ENCODE data around the gene STXBP4.
A peak's percentile ranks its signal among the peaks of the same experiment; 100 is the strongest.

Gene STXBP4

DNA sequence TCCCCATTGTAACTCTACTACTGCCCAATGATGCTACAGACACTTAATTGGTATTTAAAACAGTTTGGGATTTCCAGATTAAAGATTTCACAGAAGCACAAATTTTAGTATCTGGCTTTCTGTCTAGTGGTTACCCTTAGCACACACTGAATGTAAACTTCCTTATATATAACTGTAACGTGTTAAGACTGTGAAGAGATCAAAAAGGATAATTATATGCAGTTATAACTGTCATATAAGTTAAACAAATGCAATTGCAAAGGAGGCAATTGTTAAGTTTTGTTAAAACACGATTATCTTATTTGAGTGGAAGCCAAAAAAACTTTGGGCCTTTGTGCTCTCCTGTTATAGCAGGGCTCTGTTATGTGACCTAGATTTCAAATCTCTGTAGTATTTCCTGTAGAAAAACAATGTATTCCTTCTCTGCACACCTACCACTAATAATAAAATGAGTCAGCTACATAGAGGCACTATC is 147.9 kb downstream of the STXBP4 start:
- no peak for DNase-seq (ENCODE audit: low read depth)

DNA sequence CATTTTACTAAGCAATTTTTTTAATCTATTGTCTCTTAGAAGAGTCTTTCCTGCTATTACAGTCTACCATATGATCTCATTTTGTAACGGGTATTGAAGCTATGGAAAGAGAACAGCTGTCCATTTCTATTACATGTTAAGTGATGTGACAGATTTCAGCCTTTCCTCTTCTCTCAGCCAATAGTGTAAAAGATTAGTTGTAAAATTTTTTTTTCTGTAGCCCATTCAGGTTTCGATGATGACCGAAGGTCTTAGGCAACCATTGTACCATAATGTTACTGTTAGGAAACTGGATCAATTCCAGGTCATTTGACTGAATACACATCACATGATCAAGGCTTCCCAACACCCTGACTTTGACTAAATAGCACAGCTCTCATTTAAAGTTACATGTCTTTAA is 148.6 kb downstream of the STXBP4 start:
- peak; percentile 2 for DNase-seq (ENCODE audit: low read depth)

DNA sequence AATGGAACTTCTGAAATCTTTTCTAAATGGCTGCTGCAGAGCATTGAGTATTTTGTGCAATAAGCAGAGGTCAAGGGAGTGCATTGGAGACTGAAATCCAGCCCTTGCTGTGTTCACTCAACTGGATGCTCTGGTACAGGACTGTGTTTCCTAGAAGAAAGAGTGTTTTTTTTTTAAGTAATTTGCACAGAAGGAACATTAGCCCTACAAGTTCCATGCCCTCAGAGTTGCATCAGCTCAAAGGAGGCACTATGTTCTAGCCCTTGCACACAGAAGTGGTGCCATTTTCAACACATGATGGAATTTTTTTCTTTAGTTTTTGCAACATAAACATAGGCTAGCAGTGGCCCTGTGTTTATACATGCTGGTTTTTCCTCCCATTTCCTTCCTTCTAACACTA is 152.1 kb downstream of the STXBP4 start:
- no peak for DNase-seq (ENCODE audit: low read depth)

DNA sequence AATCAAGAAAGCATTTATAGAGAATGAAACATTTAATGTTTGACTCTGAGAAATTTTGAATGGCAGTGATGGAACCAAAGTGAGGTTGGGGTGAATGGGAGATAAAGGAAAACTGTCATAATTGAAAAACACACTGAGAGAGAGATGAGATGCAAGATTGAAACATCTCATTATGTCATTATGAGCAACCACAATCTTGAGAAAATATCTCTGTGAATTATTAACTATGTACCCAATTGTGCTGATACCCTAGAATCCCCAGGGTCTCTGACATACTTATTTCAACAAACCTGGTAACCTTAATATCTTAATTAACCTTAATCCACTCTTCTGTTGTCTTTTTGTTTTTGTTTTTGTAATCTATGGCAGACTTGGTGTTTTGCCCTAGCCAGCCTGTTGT is 152.7 kb downstream of the STXBP4 start:
- no peak for DNase-seq (ENCODE audit: low read depth)

DNA sequence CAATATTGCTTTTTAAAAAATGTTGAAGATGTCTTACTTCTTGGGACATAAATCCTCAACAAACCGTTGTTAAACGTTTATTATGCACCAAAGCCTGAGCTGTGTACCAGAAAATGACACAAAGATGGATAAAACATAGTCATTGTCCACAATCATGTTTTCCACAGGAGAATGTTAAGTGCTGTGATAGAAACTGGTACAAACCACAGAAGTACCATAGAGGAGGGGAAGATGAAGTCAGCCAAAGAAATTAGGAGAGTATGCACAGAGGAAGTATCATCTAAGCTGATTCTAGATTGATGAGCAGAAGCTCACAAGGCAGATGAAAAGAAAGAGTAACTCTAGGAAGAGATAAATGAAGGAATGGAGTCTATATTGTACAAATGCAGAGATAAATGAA is 153.5 kb downstream of the STXBP4 start:
- DNase-seq (ENCODE audit: low read depth) = no peak

DNA sequence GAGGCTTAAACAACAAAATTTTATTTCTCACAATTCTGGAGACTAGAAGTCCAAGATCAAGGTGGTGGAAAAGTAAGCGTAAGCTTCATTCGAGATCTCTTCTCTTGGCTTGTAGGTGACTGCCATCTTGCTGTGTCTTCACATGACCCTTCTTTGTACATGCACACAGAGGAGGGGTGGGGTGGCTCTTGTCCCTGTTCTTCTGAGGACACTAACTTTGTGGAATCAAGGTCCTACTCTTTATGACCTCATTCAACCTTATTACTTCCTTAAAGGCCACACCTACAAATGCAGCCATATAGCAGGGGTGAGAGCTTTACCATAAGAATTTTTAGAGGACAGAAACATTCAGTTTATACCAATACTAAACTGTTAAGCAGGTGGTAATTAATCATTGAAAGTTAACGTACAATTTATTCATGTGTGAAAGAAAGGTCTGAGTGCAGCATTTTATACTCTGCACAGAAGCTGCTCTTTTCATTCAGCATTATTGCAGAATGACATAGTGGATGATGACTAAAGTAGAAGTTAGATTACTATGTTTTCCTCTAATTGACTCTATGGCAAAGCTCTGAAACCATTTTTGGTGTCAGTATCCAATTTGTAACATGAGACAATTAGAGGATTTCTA is 156.3 kb downstream of the STXBP4 start:
- DNase-seq (ENCODE audit: low read depth) = no peak

DNA sequence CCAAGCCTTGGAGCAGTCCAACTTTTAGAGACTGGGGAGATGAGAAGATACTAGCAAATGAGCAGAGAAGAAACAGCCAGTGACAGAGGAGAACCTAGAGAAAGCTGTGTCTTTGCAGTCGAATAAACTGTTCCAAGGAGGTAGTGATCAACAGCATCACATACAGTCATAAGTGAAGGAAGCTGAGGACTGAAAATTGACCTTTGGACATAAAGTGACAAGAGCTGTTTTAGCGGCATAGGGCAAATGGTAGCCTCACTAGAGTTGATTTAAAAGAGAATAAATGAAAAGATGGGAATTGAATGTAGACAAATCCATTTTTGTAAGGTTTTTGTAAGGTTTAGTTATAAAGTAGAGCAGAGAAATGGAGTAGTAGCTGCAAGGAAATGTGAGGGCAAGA is 165.0 kb downstream of the STXBP4 start:
- DNase-seq (ENCODE audit: low read depth) = no peak

DNA sequence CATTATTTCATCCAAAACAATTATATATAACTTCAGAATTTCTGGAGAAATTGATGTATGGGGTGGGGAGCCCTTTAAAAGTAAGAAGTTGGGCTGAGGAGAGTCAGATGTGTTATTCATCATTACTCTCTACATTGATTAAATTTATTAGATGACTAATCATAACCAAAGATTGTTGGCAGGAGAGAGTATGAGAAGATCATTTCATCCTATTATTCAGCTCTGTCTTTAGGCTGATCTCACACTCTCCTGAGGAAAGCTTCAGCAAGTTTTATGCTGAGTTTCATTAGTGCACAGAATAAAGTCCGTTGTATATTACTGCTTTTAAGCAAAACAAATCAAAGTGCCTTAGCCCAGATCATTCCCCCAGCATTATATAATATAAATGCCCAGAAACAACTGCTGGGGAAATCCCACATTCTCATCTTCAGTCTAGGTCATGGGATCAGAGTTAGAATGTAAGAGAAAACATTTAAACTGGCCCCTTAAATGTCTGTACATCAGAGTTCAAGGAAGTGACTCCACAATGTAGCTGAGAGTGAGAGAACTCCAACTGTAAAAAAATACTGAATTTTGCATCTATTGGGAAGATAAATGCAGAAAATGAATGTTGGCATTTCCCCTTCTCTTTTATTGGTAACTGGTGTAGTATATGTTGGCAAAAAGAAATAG is 166.1 kb downstream of the STXBP4 start:
- no peak for DNase-seq (ENCODE audit: low read depth)

DNA sequence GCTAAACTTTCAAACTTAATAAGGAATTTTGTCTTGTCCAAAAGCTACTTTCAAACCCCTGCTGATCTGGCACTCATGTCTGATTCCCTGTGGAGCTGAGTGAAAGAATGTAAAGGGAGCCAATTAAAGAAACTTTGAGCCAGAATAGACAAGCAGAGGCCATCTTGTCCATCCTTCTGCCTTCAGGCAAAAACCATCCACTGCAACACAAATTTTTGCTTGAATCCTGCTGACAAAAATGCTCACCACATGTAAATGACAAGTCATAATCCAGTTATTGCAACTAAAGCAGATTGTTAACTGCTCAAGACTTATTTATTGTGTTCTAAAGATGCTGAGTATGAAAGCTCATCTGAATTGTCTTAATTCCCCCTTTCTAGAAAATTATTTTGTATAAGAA is 172.2 kb downstream of the STXBP4 start:
- no peak for DNase-seq (ENCODE audit: low read depth)

DNA sequence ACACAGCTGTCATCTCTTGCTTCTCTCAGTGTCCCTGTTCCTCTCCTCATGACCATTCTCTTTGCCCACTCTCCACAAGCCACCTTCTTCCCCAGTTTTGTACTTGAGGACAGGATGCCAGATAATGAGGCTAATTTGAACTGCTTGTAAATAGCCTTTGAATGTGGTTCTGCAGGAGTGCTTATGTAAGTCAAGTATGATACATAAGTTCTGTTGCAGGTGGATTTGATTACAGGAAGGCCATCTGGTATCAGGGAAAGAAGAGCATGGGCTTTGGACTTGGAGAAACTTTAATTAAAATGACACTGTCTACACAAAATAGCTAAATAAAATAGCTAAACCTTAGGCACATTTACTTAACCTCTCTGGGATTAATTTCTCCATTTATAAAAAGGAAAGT is 176.0 kb downstream of the STXBP4 start:
- DNase-seq (ENCODE audit: low read depth) = no peak

DNA sequence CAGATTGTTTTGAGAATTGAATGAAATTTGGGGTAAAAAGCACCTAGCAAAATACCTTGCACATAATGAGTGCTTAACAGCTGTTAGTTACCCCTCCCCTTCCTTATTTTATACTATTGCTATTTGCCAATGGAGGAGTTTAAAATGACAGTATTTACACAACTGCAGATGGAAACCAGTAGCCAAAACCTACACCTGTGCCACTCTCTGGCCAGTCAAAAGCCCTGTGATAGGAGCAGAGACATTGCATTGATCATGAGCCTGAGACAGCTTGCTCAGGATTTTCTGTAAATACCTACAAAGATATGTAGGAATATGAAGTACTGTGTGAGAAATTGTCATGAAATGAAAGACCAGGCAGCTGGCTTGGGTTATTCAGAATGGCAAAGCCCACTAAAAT is 180.9 kb downstream of the STXBP4 start:
- no peak for DNase-seq (ENCODE audit: low read depth)

DNA sequence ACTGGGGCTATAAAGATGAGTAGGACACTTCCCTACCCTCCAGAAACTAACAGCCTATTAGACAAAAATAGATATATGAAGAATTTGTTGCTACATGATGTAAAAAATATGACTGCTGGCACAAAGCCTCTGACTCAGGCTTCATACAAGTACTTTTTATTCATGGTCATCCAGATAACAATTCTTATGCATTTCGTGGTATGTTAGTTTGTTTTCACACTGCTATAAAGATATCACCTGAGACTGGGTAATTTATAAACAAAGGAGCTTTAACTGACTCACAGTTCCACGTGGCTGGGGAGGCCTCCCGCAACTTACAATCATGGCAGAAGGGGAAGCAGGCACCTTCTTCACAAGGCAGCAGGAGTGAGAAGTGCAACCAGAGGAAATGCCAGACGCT is 183.7 kb downstream of the STXBP4 start:
- DNase-seq (ENCODE audit: low read depth) = peak; percentile 78

DNA sequence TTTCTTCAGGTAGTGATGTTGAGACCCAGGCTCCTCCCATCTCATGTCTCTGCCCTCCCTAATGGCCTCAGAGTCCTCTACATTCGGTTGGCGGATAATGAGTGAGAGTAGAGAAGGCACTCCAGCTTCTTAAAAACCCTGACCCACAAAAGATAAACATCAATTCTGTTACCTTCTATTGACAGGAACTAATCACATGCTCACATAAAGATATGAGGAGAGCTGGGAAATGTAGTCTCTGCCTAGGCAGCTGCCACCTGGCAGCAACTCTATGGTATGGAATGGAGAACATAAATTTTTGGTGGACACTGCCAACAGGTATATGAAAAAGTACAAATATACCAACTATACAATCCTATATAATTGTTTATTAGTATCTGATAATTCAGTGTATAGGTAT is 185.5 kb downstream of the STXBP4 start:
- no peak for DNase-seq (ENCODE audit: low read depth)

DNA sequence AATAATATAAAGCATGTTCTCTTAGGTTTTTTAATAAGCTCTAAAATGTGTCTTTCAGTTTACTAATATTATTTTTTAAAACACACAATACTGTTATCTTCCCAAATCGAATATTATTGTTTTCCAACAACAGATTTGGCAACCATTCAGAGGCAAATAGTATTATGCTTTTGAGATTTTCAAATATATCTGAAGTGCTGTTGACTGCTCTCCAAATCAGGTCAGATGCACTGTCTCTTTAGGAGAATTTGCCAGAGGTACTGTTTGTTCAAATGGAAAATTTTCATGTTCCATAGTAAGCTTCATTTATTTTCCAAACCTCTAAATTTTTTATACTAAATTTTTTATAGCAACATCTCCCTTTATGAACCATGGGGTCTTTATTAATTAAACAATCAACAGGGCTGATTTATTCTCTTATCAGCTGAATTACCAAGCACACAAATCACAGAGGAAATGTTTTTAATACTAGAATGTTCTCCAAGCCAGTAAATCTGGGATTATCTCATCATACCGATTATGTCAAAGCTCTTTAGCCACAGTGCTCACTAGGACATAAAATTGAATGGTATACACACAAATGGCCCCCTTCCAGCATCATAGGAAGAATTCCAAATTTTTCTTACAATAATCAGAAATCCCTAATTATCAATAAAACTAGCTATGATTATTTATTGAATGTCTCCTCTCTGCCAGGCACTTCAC is 187.4 kb downstream of the STXBP4 start:
- no peak for DNase-seq (ENCODE audit: low read depth)

DNA sequence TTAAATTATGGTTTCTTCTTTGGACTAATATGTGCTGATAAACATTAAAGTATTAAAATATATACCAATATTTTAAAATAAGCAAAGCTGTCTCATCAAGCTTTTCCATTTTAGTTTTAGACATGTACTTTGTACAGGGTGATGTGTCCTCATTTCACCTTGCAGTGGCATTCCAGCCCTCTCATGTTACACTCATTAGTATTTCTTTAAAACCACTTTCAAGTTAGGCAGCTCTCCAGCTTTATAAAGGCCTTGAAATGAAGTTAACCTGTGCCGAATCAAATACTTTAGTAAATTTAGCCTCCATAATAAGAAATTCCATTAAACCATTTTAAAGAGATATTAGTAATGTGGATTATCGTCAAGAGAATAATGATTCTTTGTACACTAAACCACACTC is 188.6 kb downstream of the STXBP4 start:
- peak; percentile 44 for DNase-seq (ENCODE audit: low read depth)

DNA sequence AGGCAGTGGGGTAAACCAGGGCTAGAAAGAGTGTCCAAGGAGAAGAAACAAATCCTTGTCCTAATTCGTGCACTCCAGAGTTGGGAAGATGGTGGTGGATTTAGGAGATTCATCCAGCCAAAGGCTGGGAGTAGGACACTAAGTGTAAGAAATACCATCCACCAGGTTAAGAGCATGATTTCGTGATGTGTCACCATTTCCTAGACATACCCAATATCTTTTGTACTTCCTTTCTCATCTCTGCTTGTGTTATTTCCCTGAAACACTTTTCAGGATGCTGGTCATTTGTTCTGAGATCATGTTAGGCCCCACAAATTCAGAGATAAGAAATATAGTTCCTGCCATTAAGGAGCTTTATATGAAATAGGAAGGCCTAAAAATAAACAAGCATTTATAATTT is 189.9 kb downstream of the STXBP4 start:
- no peak for DNase-seq (ENCODE audit: low read depth)

DNA sequence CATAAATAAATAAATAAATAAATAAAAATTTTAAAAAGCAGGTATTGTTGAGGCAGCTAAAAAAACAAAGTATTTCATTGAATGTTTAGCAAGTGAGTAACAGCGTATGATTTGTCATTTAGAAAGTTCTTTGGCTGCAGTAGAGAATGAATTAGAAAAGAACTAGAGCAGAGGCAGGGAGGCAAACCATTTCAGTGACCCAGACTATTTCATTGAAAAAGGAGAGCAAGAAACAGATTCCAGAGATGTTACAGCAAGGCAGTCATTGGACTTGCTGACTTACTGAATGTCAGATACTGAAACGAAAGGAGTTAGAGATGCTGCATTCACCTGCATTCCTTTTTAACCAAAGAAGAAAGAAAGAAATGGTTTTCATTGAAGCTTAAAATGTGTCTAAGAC is 190.7 kb downstream of the STXBP4 start:
- peak; percentile 20 for DNase-seq (ENCODE audit: low read depth)

DNA sequence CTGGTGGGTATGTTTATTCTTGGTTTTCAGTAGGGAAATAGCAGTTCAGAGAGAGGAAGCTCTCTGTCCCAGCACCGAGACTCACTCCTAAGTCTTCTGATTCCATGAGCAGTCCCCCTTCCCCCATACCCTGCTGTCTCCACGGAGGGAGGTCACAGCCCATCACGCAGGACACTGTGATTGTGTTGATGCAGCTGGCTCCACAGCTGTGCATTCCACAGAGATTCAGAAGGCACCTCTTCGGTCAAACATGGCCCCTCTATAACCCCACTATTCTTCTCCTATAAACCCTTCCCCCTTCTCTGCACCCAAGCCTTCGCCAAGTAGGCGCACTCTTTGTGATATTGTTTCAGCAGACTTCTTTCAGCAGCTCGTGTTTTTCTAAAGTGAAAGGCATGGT is 191.9 kb downstream of the STXBP4 start:
- DNase-seq (ENCODE audit: low read depth) = no peak

DNA sequence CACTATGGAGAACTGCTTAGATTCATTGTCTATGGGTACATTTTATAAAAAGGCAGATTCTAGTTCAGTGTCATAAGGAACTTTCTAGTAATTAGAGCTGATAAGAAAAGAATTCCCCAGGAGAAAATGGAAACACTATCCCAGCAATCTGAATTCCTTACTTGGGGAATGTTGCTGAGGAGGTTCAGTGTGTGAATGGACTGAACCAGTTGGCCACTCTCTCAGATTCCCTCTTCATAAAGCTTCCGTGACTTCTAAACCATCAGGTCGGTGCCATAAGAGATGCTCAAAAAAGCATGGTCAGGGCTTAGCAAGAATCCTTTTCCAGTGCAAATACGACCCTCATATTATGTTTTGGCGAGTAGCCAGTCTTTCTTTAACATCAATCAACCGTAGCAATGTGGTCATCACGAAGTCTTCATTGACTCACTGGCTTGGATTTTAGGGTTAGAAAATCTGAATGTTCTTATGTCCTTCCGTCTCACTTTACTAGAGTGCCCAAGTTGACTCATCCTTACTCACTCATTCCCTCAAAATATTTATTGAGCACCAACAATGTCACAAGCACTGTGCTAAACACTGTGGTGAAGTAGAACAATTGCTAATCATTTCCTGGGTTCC is 193.5 kb downstream of the STXBP4 start:
- DNase-seq (ENCODE audit: low read depth) = peak; percentile 87

DNA sequence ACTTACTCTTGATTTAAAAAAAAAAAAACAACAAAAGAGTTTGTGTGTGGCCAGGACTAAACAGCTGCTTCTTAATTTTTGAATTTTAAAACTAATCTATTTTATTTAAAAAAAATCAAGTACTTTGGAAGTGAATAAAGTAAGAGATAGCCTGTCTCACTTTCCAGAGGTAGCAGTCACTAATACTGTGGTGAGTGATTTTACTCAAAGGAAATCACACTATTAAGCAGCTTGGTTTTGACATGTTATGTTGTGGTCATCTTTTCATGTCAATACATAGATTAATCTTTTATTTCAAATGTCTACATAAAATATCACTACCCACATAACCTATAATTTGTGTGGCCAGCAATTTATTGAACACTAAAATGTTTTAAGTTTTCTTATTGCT is 194.0 kb downstream of the STXBP4 start:
- no peak for DNase-seq (ENCODE audit: low read depth)

DNA sequence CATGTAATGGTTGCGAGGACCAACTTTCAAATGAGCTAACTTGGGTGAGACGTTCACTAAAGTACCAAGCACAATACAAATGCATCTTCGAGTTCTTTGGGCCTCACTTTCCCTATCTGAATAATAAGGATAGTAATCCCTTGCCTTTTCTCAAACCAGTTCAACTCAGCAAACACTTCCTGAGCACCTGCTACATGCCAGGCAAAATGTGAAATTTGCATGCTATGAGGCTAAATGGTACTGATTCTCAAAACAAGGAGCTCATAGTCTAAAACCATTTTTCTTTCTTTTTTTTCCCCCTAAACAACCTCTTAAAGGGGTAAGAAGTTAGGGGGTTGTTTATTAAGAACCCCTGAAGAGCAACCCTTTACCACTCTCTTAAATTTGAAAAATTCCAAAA is 194.8 kb downstream of the STXBP4 start:
- DNase-seq (ENCODE audit: low read depth) = no peak

DNA sequence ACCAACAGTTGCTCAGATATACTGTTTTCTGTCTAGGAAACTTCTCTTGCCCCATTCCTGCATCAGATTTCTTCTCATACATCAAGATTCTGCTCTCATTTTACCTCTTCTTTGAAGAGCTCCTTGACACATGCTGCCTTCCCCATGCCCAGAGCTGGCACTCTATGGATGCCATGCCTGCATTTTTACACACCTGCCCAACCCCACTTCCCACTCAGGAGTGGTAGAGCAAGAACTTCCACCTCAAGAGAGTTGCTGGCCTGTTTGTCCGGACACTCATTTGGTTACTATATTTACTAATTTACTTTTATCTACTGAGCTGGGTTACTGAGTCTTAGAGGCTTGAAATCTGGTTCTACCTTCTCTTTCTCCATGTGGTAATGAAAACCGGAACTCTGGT is 197.9 kb downstream of the STXBP4 start:
- DNase-seq (ENCODE audit: low read depth) = no peak

All from amniotic epithelial cell (primary cell).